Naive thymus-derived CD4-positive, alpha-beta T cell (primary cell): ENCODE data around the gene RHCE. TPM values are rescaled to one million over a fixed set of nuclear protein-coding genes. Genes with fewer than 3 reads are reported as not detected.

Source experiments
- ATAC-seq: fragments of 150-1000 bp; cut with Tn5 transposase; 2 replicates; pipeline ENCODE4 v1.10.0; 2021; ENCODE audit warnings: mild to moderate bottlenecking, moderate library complexity
- CTCF ChIA-PET: fragments of 350-600 bp; sonication (Branson Sonifier 250); formaldehyde crosslinking; loops from one replicate; lab custom pipeline; 2021; ENCODE audit warnings: antibody characterized with exemption; lab: Charles Lee
- POLR2A ChIA-PET: fragments of 350-600 bp; sonication (Branson Sonifier 250); formaldehyde crosslinking; loops from one replicate; lab custom pipeline; 2021; ENCODE audit warnings: antibody characterized with exemption, inconsistent platforms; lab: Charles Lee
- DNase-seq, 9 donors: peaks; one replicate each; pipeline versions ENCODE4 v3.0.0 to v3.0.0-alpha.2; 2020 to 2022; ENCODE audit warnings: mixed read lengths in 1 of 9
- H3K27ac ChIP-seq: one replicate; pipeline ENCODE4 v1.7.0; 2013; ENCODE audit warnings: mild to moderate bottlenecking, low read depth, low read length, moderate library complexity
- H3K27me3 ChIP-seq, 2 donors: one replicate each; pipeline ENCODE4 v1.7.0; 2013; ENCODE audit warnings: low read length in 2 of 2, mild to moderate bottlenecking in 2 of 2, moderate library complexity in 2 of 2; ENCODE audit not compliant: control insufficient read depth in 2 of 2, insufficient read depth in 2 of 2
- H3K36me3 ChIP-seq, 3 experiments: 1 replicate in 2 of 3; 2 replicates in 1 of 3; pipeline ENCODE4 v1.7.0; 2013; ENCODE audit warnings: low read length in 3 of 3, mild to moderate bottlenecking in 3 of 3, moderate library complexity in 1 of 3; ENCODE audit not compliant: insufficient read depth in 3 of 3, control insufficient read depth in 2 of 3
- H3K4me1 ChIP-seq, 2 donors: one replicate each; pipeline ENCODE4 v1.7.0; 2013; ENCODE audit warnings: low read length in 2 of 2, mild to moderate bottlenecking in 2 of 2, moderate library complexity in 1 of 2; ENCODE audit not compliant: control insufficient read depth in 2 of 2, insufficient read depth in 2 of 2
- H3K4me3 ChIP-seq: 2 replicates; pipeline ENCODE4 v1.7.0; 2013; ENCODE audit warnings: mild to moderate bottlenecking, low read length
- H3K9me3 ChIP-seq, 3 experiments: 1 replicate in 2 of 3; 2 replicates in 1 of 3; pipeline ENCODE4 v1.7.0; 2013; ENCODE audit warnings: low read length in 3 of 3; ENCODE audit not compliant: control insufficient read depth in 2 of 3
- H3K27ac Mint-ChIP-seq, 9 donors: one replicate each; pipeline ENCODE4 v1.8.0; 2020 to 2022; ENCODE audit warnings: mixed read lengths in 9 of 9, mild to moderate bottlenecking in 8 of 9, moderate library complexity in 5 of 9, inconsistent platforms in 2 of 9
- H3K27me3 Mint-ChIP-seq, 5 donors: one replicate each; pipeline ENCODE4 v1.8.0; 2021 to 2022; ENCODE audit warnings: mixed read lengths in 5 of 5, mild to moderate bottlenecking in 1 of 5
- H3K36me3 Mint-ChIP-seq, 5 donors: one replicate each; pipeline ENCODE4 v1.8.0; 2020 to 2022; ENCODE audit warnings: mixed read lengths in 5 of 5, mild to moderate bottlenecking in 3 of 5, inconsistent platforms in 1 of 5
- H3K4me1 Mint-ChIP-seq, 7 donors: one replicate each; pipeline ENCODE4 v1.8.0; 2020 to 2022; ENCODE audit warnings: mixed read lengths in 7 of 7, mild to moderate bottlenecking in 3 of 7, inconsistent platforms in 1 of 7
- H3K4me3 Mint-ChIP-seq, 10 donors: one replicate each; pipeline ENCODE4 v1.8.0; 2020 to 2022; ENCODE audit warnings: mild to moderate bottlenecking in 10 of 10, mixed read lengths in 10 of 10, moderate library complexity in 6 of 10, inconsistent platforms in 2 of 10
- H3K9me3 Mint-ChIP-seq, 11 donors: one replicate each; pipeline ENCODE4 v1.8.0; 2020 to 2022; ENCODE audit warnings: mixed read lengths in 11 of 11, mild to moderate bottlenecking in 4 of 11, inconsistent platforms in 1 of 11, moderate library complexity in 1 of 11
- intact Hi-C, 2 donors: fragments of 100-400 bp; cut with micrococcal nuclease; formaldehyde crosslinking; loops; one replicate each; pipeline ENCODE4 v1.15.1; 2023
- polyA plus RNA-seq, 2 donors: library from polyadenylated mRNA; unstranded; fragments of 300-500 nt; fragmentation: Illumina TruSeq; gene quantifications; one replicate each; pipeline ENCODE4 v1.2.3, GENCODE V29; 2021
- total RNA-seq, 6 experiments: library from RNA in 5 of 6; stranded (reverse) in 5 of 6; gene quantifications; 1 replicate in 5 of 6; 2 replicates in 1 of 6; pipeline ENCODE4 v1.2.3 and lab custom pipeline; 2021 to 2026

The RHCE gene
- total and polyA plus RNA-seq, 7 experiments from 2014 or later: 0.40 to 1.3 (median 0.70) TPM; not detected in 1

DNA sequence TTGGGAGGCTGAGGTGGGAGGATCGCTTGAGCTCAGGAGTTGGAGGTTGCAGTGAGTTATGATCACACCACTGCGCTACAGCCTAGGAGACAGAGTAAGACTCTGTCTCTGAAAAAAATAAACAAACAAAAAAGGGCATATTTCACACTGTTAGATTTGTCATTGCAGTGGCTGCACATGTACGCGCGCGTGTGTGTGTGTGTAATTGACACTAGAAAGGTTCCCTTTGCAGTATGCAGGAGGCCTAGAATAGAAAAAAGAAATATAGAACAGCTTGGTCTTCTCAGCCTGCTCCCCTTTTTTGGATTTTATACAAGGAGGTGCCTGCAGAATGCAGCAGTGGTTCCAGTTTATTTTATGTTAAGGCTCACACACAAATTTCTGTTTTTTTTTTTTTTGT is 18.7 kb upstream of the RHCE start:
- DNase-seq: no peak
- Mint-ChIP-seq H3K27me3 (no peaks in the 10 kb centered on the region), H3K36me3 (peaks cover 0 to 14% (median 0%) of the 10 kb centered on the region in 5 donors), H3K4me3 (no peak overlapping the region), H3K27ac (no peak overlapping the region), H3K4me1 (peaks cover 42 to 70% (median 58%) of the 10 kb centered on the region in 7 donors), H3K9me3 (no peaks in the 10 kb centered on the region)
- no peak for ATAC-seq
- ChIA-PET POLR2A (no interaction called here), CTCF (interaction anchor here (0.6 to 0.9 kb wide), 3 partner anchors 47 to 198 kb away, joined by 3 to 5 read pairs (median 4); no protein-coding TSS in a partner anchor)
- H3K27me3 ChIP-seq: no peaks in the 10 kb centered on the region
- H3K9me3 ChIP-seq: no peaks in the 10 kb centered on the region
- intact Hi-C loops: loop anchor here in 1 of 2 donors (10.0 kb wide), 1 partner anchor 556 kb away; the partner anchor contains the start of gene PAFAH2
- H3K27ac ChIP-seq: no peak overlapping the region
- H3K4me1 ChIP-seq: peaks cover 19 to 25% of the 10 kb centered on the region in 2 donors
- no peak overlapping the region for H3K4me3 ChIP-seq
- no peaks in the 10 kb centered on the region for H3K36me3 ChIP-seq

DNA sequence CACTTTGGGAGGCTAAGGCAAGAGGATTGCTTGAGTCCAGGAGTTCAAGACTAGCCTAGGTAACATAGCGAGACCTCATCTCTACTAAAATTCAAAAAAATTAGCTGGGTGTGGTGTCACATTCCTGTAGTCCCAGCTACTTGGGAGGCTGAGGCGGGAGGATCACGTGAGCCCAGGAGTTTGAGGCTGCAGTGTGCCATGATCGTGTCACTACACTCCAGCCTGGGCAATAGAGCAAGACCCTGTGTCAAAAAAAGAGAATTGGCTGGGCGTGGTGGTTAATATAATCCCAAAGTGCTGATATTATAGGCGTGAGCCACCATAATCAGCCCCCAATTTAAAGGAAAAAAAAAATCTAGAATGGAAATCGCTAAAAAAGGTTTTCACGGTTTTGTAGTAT is 17.0 kb upstream of the RHCE start:
- no peak for ATAC-seq
- no peaks in the 10 kb centered on the region for H3K27me3 Mint-ChIP-seq
- no peak overlapping the region for H3K27ac Mint-ChIP-seq
- Histone ChIP-seq H3K9me3 (no peaks in the 10 kb centered on the region), H3K27ac (no peak overlapping the region), H3K4me3 (no peak overlapping the region), H3K36me3 (no peaks in the 10 kb centered on the region), H3K27me3 (no peaks in the 10 kb centered on the region), H3K4me1 (peaks cover 26 to 42% of the 10 kb centered on the region in 2 donors)
- ChIA-PET POLR2A (interaction anchor here (0.6 to 1.4 kb wide), 2 partner anchors 13 to 468 kb away, joined by 5 to 6 read pairs; no protein-coding TSS in a partner anchor), CTCF (no interaction called here)
- peaks cover 45 to 74% (median 64%) of the 10 kb centered on the region in 7 donors for H3K4me1 Mint-ChIP-seq
- H3K9me3 Mint-ChIP-seq: no peaks in the 10 kb centered on the region
- H3K36me3 Mint-ChIP-seq: peaks cover 0 to 12% (median 0%) of the 10 kb centered on the region in 5 donors
- no peak overlapping the region for H3K4me3 Mint-ChIP-seq
- intact Hi-C loops: loop anchor here (2.0 to 10.0 kb wide), 2 partner anchors 13 to 557 kb away; partner anchors contain the start of gene PAFAH2 (in 1 of the 2)
- no peak for DNase-seq

DNA sequence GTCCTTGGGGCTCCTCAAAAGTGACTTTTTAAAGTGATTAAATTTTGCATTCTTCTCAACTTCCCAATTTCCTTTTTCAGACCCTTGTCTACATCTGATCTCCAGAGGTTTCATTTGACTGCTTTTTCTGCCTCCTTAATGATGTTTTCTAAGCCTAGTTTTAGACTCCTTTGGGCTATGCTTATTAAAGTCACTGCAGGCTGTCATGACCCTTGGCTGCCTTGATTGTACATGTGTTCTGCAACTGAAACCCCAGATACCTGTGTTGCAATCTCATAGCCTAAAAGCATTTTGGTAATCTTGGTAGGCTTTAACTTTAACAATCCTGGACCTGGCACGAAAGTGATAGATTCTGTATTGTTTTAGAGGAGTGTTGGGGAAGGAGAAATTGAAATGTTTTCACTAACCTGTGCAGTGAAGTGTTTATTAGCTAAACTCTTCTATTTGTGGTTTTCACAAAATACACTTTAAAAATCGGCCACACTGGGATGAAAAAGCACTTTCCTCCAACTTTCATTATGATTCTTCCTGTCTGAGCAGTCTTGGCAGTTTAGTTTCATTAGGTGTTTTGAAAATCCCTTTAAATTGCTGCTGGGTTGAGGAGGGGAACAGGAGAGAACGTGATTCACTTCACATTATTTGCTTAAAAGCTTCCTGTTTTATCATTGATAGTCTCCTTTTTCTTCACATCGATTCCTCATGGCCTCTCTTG is 14.9 kb upstream of the RHCE start:
- CTCF ChIA-PET: no interaction called here
- no peak for DNase-seq
- peaks cover 0 to under 1% (median 0%) of the 10 kb centered on the region in 11 donors for H3K9me3 Mint-ChIP-seq
- H3K4me1 ChIP-seq: peaks cover 32 to 44% of the 10 kb centered on the region in 2 donors
- H3K27me3 Mint-ChIP-seq: no peaks in the 10 kb centered on the region
- peaks cover 0 to 9% (median 0%) of the 10 kb centered on the region in 5 donors for H3K36me3 Mint-ChIP-seq
- H3K27ac ChIP-seq: peak overlapping the region; percentile 96
- POLR2A ChIA-PET: interaction anchor here (0.6 to 3.2 kb wide), 4 partner anchors 20 to 97 kb away, joined by 3 to 11 read pairs (median 4); no protein-coding TSS in a partner anchor
- no peaks in the 10 kb centered on the region for H3K9me3 ChIP-seq
- no peaks in the 10 kb centered on the region for H3K36me3 ChIP-seq
- H3K4me3 ChIP-seq: no peak overlapping the region
- peak overlapping the region; percentile 70 to 95 (median 87) for H3K27ac Mint-ChIP-seq
- H3K4me1 Mint-ChIP-seq: peaks cover 40 to 65% (median 55%) of the 10 kb centered on the region in 7 donors
- no peaks in the 10 kb centered on the region for H3K27me3 ChIP-seq
- ATAC-seq: no peak
- intact Hi-C loops: loop anchor here (1.0 to 10.0 kb wide), 3 partner anchors 11 to 559 kb away; partner anchors contain the start of gene PAFAH2 (in 1 of the 2)
- peak overlapping the region in 9 of 10 donors; percentile 55 to 87 (median 71) for H3K4me3 Mint-ChIP-seq

DNA sequence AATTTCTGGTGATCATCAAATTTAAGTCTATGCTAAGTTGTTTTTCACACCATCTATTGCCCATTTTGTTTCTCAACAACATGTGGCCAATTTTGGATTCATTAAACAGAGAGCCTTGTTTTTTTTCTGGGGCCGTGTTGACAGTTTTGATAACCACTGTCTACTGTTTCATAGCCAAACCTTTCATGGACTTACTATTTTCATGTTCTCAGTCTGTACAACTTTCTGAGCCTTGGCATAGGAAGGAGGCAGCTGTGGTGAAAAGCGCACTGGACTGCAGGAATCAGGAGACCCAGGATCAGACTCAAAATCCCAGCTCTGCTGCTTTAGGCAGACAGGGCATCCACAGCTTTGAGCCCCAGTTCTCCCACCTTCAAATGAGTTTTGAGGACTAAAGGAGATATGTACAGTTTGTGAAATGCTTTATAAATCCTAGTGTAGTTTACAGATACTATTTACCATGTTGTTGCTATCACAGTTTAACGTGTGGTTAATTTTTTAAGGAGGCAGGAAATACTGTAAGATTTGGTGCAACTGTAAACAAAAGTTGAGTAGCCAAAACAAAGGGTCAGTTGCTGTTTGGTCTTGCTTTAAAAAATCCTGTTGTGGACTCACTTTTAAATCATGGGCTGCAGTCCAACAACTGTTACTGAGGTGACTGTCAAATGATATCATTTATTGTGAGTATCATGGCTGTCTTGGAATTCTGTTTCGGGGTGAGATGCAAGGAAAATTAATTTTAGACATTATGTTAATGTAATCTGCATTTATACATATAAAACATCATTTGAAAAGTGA is 13.0 kb upstream of the RHCE start:
- Mint-ChIP-seq H3K36me3 (peaks cover 0 to 9% (median 0%) of the 10 kb centered on the region in 5 donors), H3K27ac (peak overlapping the region in 8 of 9 donors; percentile 77 to 95 (median 89)), H3K9me3 (peaks cover 0 to 6% (median 0%) of the 10 kb centered on the region in 11 donors), H3K4me3 (peak overlapping the region; percentile 37 to 95 (median 88)), H3K27me3 (peaks cover 0 to 3% (median 0%) of the 10 kb centered on the region in 5 donors), H3K4me1 (peaks cover 41 to 75% (median 59%) of the 10 kb centered on the region in 7 donors)
- Histone ChIP-seq H3K9me3 (no peaks in the 10 kb centered on the region), H3K27ac (peak overlapping the region; percentile 96), H3K4me1 (peaks cover 36 to 44% of the 10 kb centered on the region in 2 donors), H3K36me3 (no peaks in the 10 kb centered on the region), H3K4me3 (peak overlapping the region; percentile 7), H3K27me3 (no peaks in the 10 kb centered on the region)
- DNase-seq (no peak), ATAC-seq (no peak)
- ChIA-PET CTCF (interaction anchor here (0.9 kb wide), 1 partner anchor 87 kb away, joined by 3 read pairs; no protein-coding TSS in a partner anchor), POLR2A (interaction anchor here (1.3 to 3.2 kb wide), 2 partner anchors 43 to 47 kb away, joined by 3 to 11 read pairs; no protein-coding TSS in a partner anchor)
- intact Hi-C loops: loop anchor here (5.0 to 10.0 kb wide), 6 partner anchors 34 to 931 kb away; partner anchors contain the start of genes CLIC4 (in 1 of the 2), MAN1C1 (in 1 of the 2), PAFAH2 (in 1 of the 2) and RCAN3 (in 1 of the 2)

- intact Hi-C loops: loop anchor here (5.0 to 10.0 kb wide), 6 partner anchors 34 to 931 kb away; partner anchors contain the start of genes CLIC4 (in 1 of the 2), MAN1C1 (in 1 of the 2), PAFAH2 (in 1 of the 2) and RCAN3 (in 1 of the 2)
- no peaks in the 10 kb centered on the region for H3K9me3 ChIP-seq
- H3K36me3 Mint-ChIP-seq: peaks cover 0 to 9% (median 0%) of the 10 kb centered on the region in 5 donors
- ChIA-PET CTCF (interaction anchor here (1.2 to 1.7 kb wide), 2 partner anchors 17 to 116 kb away, joined by 4 to 5 read pairs; no protein-coding TSS in a partner anchor), POLR2A (interaction anchor here (1.0 to 1.3 kb wide), 3 partner anchors 48 to 387 kb away, joined by 3 read pairs; partner anchors contain the start of gene MTFR1L)
- H3K4me3 ChIP-seq: no peak overlapping the region
- peaks cover 0 to 6% (median 0%) of the 10 kb centered on the region in 11 donors for H3K9me3 Mint-ChIP-seq
- no peaks in the 10 kb centered on the region for H3K27me3 ChIP-seq
- peak overlapping the region in 8 of 9 donors; percentile 77 to 95 (median 89) for H3K27ac Mint-ChIP-seq
- ATAC-seq: no peak
- peaks cover 36 to 44% of the 10 kb centered on the region in 2 donors for H3K4me1 ChIP-seq
- H3K27me3 Mint-ChIP-seq: peaks cover 0 to 3% (median 0%) of the 10 kb centered on the region in 5 donors
- peaks cover 41 to 71% (median 60%) of the 10 kb centered on the region in 7 donors for H3K4me1 Mint-ChIP-seq
- H3K4me3 Mint-ChIP-seq: peak overlapping the region; percentile 73 to 95 (median 90)
- peak overlapping the region; percentile 96 for H3K27ac ChIP-seq
- no peak for DNase-seq
- no peaks in the 10 kb centered on the region for H3K36me3 ChIP-seq
These were observed 12.2 kb upstream of the RHCE start for GRCh38 chr1:25432749-25433388.
